ENCODE results near the gene WDR19.

Gene WDR19

GRCh38 chr4:39285853-39286252 lies 103.5 kb downstream of the WDR19 start:
- TF ChIP-seq EP300 (IDR thresholded peaks at IDR 0.05; ENCODE audit: borderline replicate concordance) (no peak), REST (IDR thresholded peaks at IDR 0.05; ENCODE audit: low read depth) (no peak), CEBPB (IDR thresholded peaks at IDR 0.05) (no peak)

GRCh38 chr4:39286263-39286662 lies 103.9 kb downstream of the WDR19 start:
- TF ChIP-seq FOXM1 (IDR thresholded peaks at IDR 0.05; ENCODE audit: borderline replicate concordance, low read depth), result no peak
- no peak for TF ChIP-seq ZBTB7A (IDR thresholded peaks at IDR 0.05; ENCODE audit: low read depth)
- TF ChIP-seq TEAD4 (IDR thresholded peaks at IDR 0.05), result no peak
- no peak for TF ChIP-seq TAF1 (IDR thresholded peaks at IDR 0.05; ENCODE audit: low read depth)
- TF ChIP-seq YY1 (IDR thresholded peaks at IDR 0.05; ENCODE audit: low read depth), result no peak
- no peak for TF ChIP-seq USF1 (IDR thresholded peaks at IDR 0.05)
- TF ChIP-seq EP300 (IDR thresholded peaks at IDR 0.05; ENCODE audit: borderline replicate concordance), result no peak
- TF ChIP-seq CREB1 (IDR thresholded peaks at IDR 0.05; ENCODE audit: low read depth), result no peak
- no peak for TF ChIP-seq NFIC (IDR thresholded peaks at IDR 0.05)
- TF ChIP-seq MAX (IDR thresholded peaks at IDR 0.05), result no peak
- no peak for TF ChIP-seq CEBPB (IDR thresholded peaks at IDR 0.05)
- no peak for TF ChIP-seq REST (IDR thresholded peaks at IDR 0.05; ENCODE audit: low read depth)
- no peak for TF ChIP-seq RAD21 (IDR thresholded peaks at IDR 0.05; ENCODE audit: low read depth)
- TF ChIP-seq EGR1 (IDR thresholded peaks at IDR 0.05), result no peak
- TF ChIP-seq TCF12 (IDR thresholded peaks at IDR 0.05; ENCODE audit: low read depth), result no peak

GRCh38 chr4:39287223-39287622 lies 104.9 kb downstream of the WDR19 start:
- TF ChIP-seq YY1 (IDR thresholded peaks at IDR 0.05; ENCODE audit: low read depth) (no peak), CEBPB (IDR thresholded peaks at IDR 0.05) (no peak), ZBTB7A (IDR thresholded peaks at IDR 0.05; ENCODE audit: low read depth) (no peak), TCF12 (IDR thresholded peaks at IDR 0.05; ENCODE audit: low read depth) (no peak), TEAD4 (IDR thresholded peaks at IDR 0.05) (no peak)

- TF ChIP-seq ZBTB7A (IDR thresholded peaks at IDR 0.05; ENCODE audit: low read depth) (no peak), TEAD4 (IDR thresholded peaks at IDR 0.05) (no peak), NFIC (IDR thresholded peaks at IDR 0.05) (no peak), CEBPB (IDR thresholded peaks at IDR 0.05) (no peak), FOXM1 (IDR thresholded peaks at IDR 0.05; ENCODE audit: borderline replicate concordance, low read depth) (no peak), MAX (IDR thresholded peaks at IDR 0.05) (no peak), CREB1 (IDR thresholded peaks at IDR 0.05; ENCODE audit: low read depth) (no peak), YY1 (IDR thresholded peaks at IDR 0.05; ENCODE audit: low read depth) (no peak), USF1 (IDR thresholded peaks at IDR 0.05) (no peak), REST (IDR thresholded peaks at IDR 0.05; ENCODE audit: low read depth) (no peak), EGR1 (IDR thresholded peaks at IDR 0.05) (no peak), TAF1 (IDR thresholded peaks at IDR 0.05; ENCODE audit: low read depth) (no peak), EP300 (IDR thresholded peaks at IDR 0.05; ENCODE audit: borderline replicate concordance) (no peak), TCF12 (IDR thresholded peaks at IDR 0.05; ENCODE audit: low read depth) (no peak), RAD21 (IDR thresholded peaks at IDR 0.05; ENCODE audit: low read depth) (no peak)
Measured at GRCh38 chr4:39291686-39292085, 109.4 kb downstream of the WDR19 start.

GRCh38 chr4:39295784-39296183 lies 113.5 kb downstream of the WDR19 start:
- TF ChIP-seq TCF12 (IDR thresholded peaks at IDR 0.05; ENCODE audit: low read depth) (no peak), TAF1 (IDR thresholded peaks at IDR 0.05; ENCODE audit: low read depth) (no peak), USF1 (IDR thresholded peaks at IDR 0.05) (no peak), FOXM1 (IDR thresholded peaks at IDR 0.05; ENCODE audit: borderline replicate concordance, low read depth) (no peak), EGR1 (IDR thresholded peaks at IDR 0.05) (no peak), RAD21 (IDR thresholded peaks at IDR 0.05; ENCODE audit: low read depth) (no peak), TEAD4 (IDR thresholded peaks at IDR 0.05) (no peak), YY1 (IDR thresholded peaks at IDR 0.05; ENCODE audit: low read depth) (no peak), CREB1 (IDR thresholded peaks at IDR 0.05; ENCODE audit: low read depth) (no peak)

Data from Ishikawa (cell line).